Glutamatergic neuron (in vitro differentiated cells): ENCODE data around the gene TP63. TPM values are rescaled to one million over a fixed set of nuclear protein-coding genes. Genes with fewer than 3 reads are reported as not detected.

Experiments
- DNase-seq: peaks from one replicate; pipeline ENCODE4 v3.0.0; 2022
- H3K27ac Mint-ChIP-seq: one replicate; pipeline ENCODE4 v1.8.0; 2020; ENCODE audit warnings: mild to moderate bottlenecking, mixed read lengths, inconsistent platforms; ENCODE audit not compliant: unreplicated experiment
- H3K27me3 Mint-ChIP-seq: one replicate; pipeline ENCODE4 v1.8.0; 2020; ENCODE audit warnings: mild to moderate bottlenecking, moderate library complexity, mixed read lengths, inconsistent platforms; ENCODE audit not compliant: unreplicated experiment
- H3K36me3 Mint-ChIP-seq: one replicate; pipeline ENCODE4 v1.8.0; 2020; ENCODE audit warnings: mild to moderate bottlenecking, mixed read lengths, inconsistent platforms; ENCODE audit not compliant: unreplicated experiment
- H3K4me1 Mint-ChIP-seq: one replicate; pipeline ENCODE4 v1.8.0; 2020; ENCODE audit warnings: mild to moderate bottlenecking, low read depth, mixed read lengths, inconsistent platforms; ENCODE audit not compliant: unreplicated experiment
- H3K4me3 Mint-ChIP-seq: one replicate; pipeline ENCODE4 v1.8.0; 2020; ENCODE audit warnings: mild to moderate bottlenecking, mixed read lengths, inconsistent platforms; ENCODE audit not compliant: unreplicated experiment
- H3K9me3 Mint-ChIP-seq: one replicate; pipeline ENCODE4 v1.8.0; 2020; ENCODE audit warnings: mild to moderate bottlenecking, moderate library complexity, mixed read lengths, inconsistent platforms; ENCODE audit not compliant: unreplicated experiment
- CTCF ChIP-seq: fragments of 200-600 bp; sonication (generic); IDR thresholded peaks from one replicate; pipeline ENCODE4 v1.5.0; 2021; ENCODE audit not compliant: partially characterized antibody, unreplicated experiment
- total RNA-seq: library from RNA; stranded (reverse); fragmentation: NEBNext Ultra II Directional; extraction: Animal tissue kit (Norgen Biotek cat#: 25700); gene quantifications from one replicate; pipeline ENCODE4 v1.2.1, GENCODE V29; 2021; ENCODE audit not compliant: unreplicated experiment

TP63 gene
- total RNA-seq, 1 donor from 2014 or later, result not detected

GRCh38 chr3:189758186-189758585 lies 127.0 kb downstream of the TP63 start:
- H3K4me1 Mint-ChIP-seq, result no peaks in the 10 kb centered on the region
- no peak overlapping the region for H3K4me3 Mint-ChIP-seq
- no peak for DNase-seq
- H3K36me3 Mint-ChIP-seq, result peaks cover 5% of the 10 kb centered on the region
- no peak overlapping the region for H3K27ac Mint-ChIP-seq
- H3K27me3 Mint-ChIP-seq, result no peaks in the 10 kb centered on the region
- no peak for TF ChIP-seq CTCF
- H3K9me3 Mint-ChIP-seq, result peaks cover 2% of the 10 kb centered on the region

DNA sequence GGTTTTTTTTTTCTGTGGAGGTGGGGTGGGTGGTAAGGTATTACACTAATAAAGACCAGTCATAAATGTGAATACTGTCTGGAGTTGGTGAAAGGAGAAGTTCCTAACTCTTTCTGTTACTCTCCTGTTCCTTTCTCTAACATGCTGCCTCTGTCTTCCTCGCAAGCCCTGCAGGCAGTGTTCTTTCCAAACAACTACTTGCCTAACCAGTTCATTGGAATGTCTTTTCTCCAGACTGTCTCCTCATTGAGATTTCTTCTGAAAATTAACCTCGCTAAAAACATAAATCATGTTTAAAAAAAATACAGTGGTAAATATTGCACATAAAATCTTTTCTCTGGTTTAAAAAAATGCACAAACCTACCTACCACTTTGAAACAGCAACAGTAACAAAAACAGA lies 135.2 kb downstream of the TP63 start:
- no peak overlapping the region for H3K4me3 Mint-ChIP-seq
- no peak for DNase-seq
- H3K27me3 Mint-ChIP-seq, result no peaks in the 10 kb centered on the region
- peaks cover under 1% of the 10 kb centered on the region for H3K9me3 Mint-ChIP-seq
- no peak for TF ChIP-seq CTCF
- H3K4me1 Mint-ChIP-seq, result no peaks in the 10 kb centered on the region
- no peak overlapping the region for H3K27ac Mint-ChIP-seq
- H3K36me3 Mint-ChIP-seq, result peaks cover 3% of the 10 kb centered on the region

DNA sequence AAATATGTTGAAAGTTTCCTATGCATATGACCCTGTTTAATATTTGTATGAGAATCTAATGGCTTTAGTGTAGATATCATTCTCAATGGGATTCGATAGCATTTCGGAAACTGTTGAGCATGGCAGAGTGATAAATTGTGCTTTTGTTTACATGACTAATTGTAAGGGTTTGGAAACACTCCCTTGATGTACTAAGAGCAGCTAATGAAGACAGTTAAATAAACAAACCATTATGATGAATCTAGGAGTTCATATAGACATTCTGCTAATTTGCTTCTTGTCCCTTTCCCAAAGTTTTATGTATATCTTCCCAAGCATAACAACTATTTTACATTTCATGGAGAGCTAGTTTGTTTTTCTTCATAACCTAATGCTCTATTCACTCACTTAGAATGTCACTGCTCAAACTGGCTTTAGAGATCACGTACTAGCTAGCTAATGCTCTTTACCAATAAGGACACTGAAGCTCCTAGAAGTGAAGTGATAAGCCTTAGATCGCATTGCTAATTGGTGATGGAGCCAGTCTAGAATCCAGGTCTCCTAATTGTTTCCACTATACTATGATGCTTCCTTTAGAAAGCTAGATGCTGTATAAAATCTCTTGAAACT lies 140.8 kb downstream of the TP63 start:
- DNase-seq, result no peak
- Mint-ChIP-seq H3K36me3 (no peaks in the 10 kb centered on the region), H3K4me1 (no peaks in the 10 kb centered on the region), H3K27me3 (no peaks in the 10 kb centered on the region), H3K9me3 (no peaks in the 10 kb centered on the region), H3K4me3 (no peak overlapping the region), H3K27ac (no peak overlapping the region)
- TF ChIP-seq CTCF, result no peak

DNA sequence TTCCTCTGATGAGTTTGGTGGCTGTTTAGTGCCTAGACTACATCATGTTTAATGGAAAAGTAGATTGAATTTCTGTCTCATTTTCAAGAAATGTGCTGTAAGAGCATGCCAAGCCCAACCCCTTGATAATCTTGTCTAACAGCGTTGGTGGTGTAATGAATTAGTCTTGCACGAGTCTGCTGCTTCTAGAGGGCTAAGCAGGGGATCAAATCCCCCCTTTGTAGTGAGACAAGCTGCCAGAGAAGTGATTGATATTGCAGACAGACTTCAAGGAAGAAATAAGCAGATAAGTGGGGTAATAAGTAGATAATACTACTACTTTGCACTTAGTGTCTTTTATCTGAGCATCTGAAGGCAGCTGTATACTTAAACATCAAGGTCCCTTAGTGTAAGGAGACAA lies 141.4 kb downstream of the TP63 start:
- Mint-ChIP-seq H3K27me3 (peaks cover 2% of the 10 kb centered on the region), H3K27ac (no peak overlapping the region)

DNA sequence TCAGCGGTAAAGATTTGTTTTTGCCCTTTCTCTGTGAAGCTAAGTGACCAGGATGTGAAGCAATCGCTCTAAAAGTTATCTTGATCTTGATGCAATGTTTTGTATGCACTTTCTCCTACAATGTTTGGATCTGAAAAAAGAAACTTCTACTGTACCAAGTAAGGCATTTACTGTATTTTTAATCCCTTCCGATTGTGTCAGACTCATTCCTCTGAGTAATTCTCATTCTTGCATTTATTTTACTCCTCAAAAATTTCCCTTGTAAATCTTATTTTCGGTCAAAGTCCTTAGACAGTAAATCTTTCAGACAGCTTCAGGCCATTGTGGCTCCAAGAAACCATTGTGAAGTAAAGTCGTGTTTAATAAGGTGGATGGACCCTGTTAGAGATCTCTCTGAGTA lies 141.9 kb downstream of the TP63 start:
- H3K36me3 Mint-ChIP-seq, result no peaks in the 10 kb centered on the region
- no peak for TF ChIP-seq CTCF
- peaks cover 2% of the 10 kb centered on the region for H3K9me3 Mint-ChIP-seq
- H3K27me3 Mint-ChIP-seq, result peaks cover 2% of the 10 kb centered on the region
- DNase-seq, result no peak
- no peaks in the 10 kb centered on the region for H3K4me1 Mint-ChIP-seq
- H3K27ac Mint-ChIP-seq, result no peak overlapping the region
- no peak overlapping the region for H3K4me3 Mint-ChIP-seq

More for the DNA sequence above, 141.4 kb downstream of the TP63 start:
- no peaks in the 10 kb centered on the region for H3K36me3 Mint-ChIP-seq
- DNase-seq, result no peak
- peaks cover 2% of the 10 kb centered on the region for H3K9me3 Mint-ChIP-seq
- H3K4me1 Mint-ChIP-seq, result no peaks in the 10 kb centered on the region
- no peak for TF ChIP-seq CTCF
- no peak overlapping the region for H3K4me3 Mint-ChIP-seq
